Omental fat pad (tissue), 4 donors: ENCODE results near the gene CST4. TPM values are rescaled to one million over a fixed set of nuclear protein-coding genes. Genes with fewer than 3 reads are reported as not detected.
A peak's percentile ranks its signal among the peaks of the same experiment; 100 is the strongest.
"Not testable (repeated sequence)": the region's sequence is repeated elsewhere in the genome, so short reads cannot be mapped to it uniquely, and the experiment has no call there.

Experiments used
- ATAC-seq: fragments of 150-250 bp; one replicate; pipeline ENCODE4 v1.9.1; 2016; ENCODE audit warnings: mild to moderate bottlenecking, moderate library complexity; ENCODE audit not compliant: low FRiP score
- DNase-seq: peaks from one replicate; pipeline ENCODE4 v3.0.0-alpha.2; 2019; ENCODE audit warnings: low spot score
- CTCF ChIP-seq, 3 donors: fragments of 450-650 bp; IDR thresholded peaks; one replicate each; pipeline ENCODE4 v1.5.1; 2016 to 2017; ENCODE audit warnings: antibody characterized with exemption in 3 of 3, mild to moderate bottlenecking in 3 of 3, moderate library complexity in 2 of 3
- total RNA-seq, 4 donors: library from RNA; depleted of rRNA; stranded (reverse); fragments of >200 nt; gene quantifications; one replicate each; pipeline ENCODE4 v1.1.0, GENCODE V29; 2016

CST4 gene
- total RNA-seq, 4 donors from 2014 or later, result not detected

GRCh38 chr20:23710771-23711170 is 21.9 kb upstream of the CST4 start:
- no peak for TF ChIP-seq CTCF (IDR thresholded peaks at IDR 0.05)
- DNase-seq, result no peak
- peak; percentile 28 for ATAC-seq

- TF ChIP-seq CTCF (IDR thresholded peaks at IDR 0.05), result no peak
- ATAC-seq (no peak), DNase-seq (no peak)
Measured at GRCh38 chr20:23705895-23706294, 17.1 kb upstream of the CST4 start.

- no peak for ATAC-seq
- DNase-seq, result no peak
- TF ChIP-seq CTCF (IDR thresholded peaks at IDR 0.05), result no peak
Measured at GRCh38 chr20:23702021-23702420, 13.2 kb upstream of the CST4 start.

GRCh38 chr20:23700931-23701330 is 12.1 kb upstream of the CST4 start:
- ATAC-seq (no peak), DNase-seq (no peak)
- no peak for TF ChIP-seq CTCF (IDR thresholded peaks at IDR 0.05)

- no peak for ATAC-seq
- no peak for DNase-seq
- TF ChIP-seq CTCF (IDR thresholded peaks at IDR 0.05), result no peak
Measured at GRCh38 chr20:23697947-23698346, 9.1 kb upstream of the CST4 start.

GRCh38 chr20:23695068-23695395 is 6.2 kb upstream of the CST4 start:
- ATAC-seq, result not testable (repeated sequence)

GRCh38 chr20:23694178-23695067 is 5.6 kb upstream of the CST4 start:
- not testable (repeated sequence) for ATAC-seq

More at GRCh38 chr20:23695068-23695395, 6.2 kb upstream of the CST4 start:
- not testable (repeated sequence) for DNase-seq

GRCh38 chr20:23692725-23693619 is 4.1 kb upstream of the CST4 start:
- not testable (repeated sequence) for DNase-seq, ATAC-seq

More at GRCh38 chr20:23694178-23695067, 5.6 kb upstream of the CST4 start:
- DNase-seq, result not testable (repeated sequence)
